ENCODE measurements around the gene TUBA4A.
"Not testable (repeated sequence)": the region's sequence is repeated elsewhere in the genome, so short reads cannot be mapped to it uniquely, and the experiment has no call there.

The TUBA4A gene

GRCh38 chr2:219253753-219254589 is at the start of gene TUBA4A:
Gene TUBA4A, minus strand, starts transcription at chr2:219253918. Its CDS starts 60 bp downstream, at chr2:219253858.
- peak; percentile 58 to 62 for DNase-seq

- DNase-seq: no peak
These were observed 48.8 kb upstream of the TUBA4A start for GRCh38 chr2:219302412-219302968.

GRCh38 chr2:219300022-219300421 is 46.3 kb upstream of the TUBA4A start:
- no peak for DNase-seq

- no peak for DNase-seq
These were observed 45.6 kb upstream of the TUBA4A start for GRCh38 chr2:219299372-219299760.

GRCh38 chr2:219298759-219299371 is 45.1 kb upstream of the TUBA4A start:
- peak; percentile 44 to 56 for DNase-seq

GRCh38 chr2:219297766-219298456 is 44.2 kb upstream of the TUBA4A start:
- no peak for DNase-seq

- no peak for DNase-seq
These were observed 43.1 kb upstream of the TUBA4A start for GRCh38 chr2:219296631-219297391.

- no peak for DNase-seq
These were observed 42.4 kb upstream of the TUBA4A start for GRCh38 chr2:219296142-219296541.

- peak; percentile 58 to 62 for DNase-seq
These were observed 40.9 kb upstream of the TUBA4A start for GRCh38 chr2:219294356-219295351.

- no peak for DNase-seq
These were observed 40.1 kb upstream of the TUBA4A start for GRCh38 chr2:219293736-219294231.

- no peak for DNase-seq
These were observed 38.9 kb upstream of the TUBA4A start for GRCh38 chr2:219292616-219293015.

- no peak for DNase-seq
These were observed 38.3 kb upstream of the TUBA4A start for GRCh38 chr2:219291910-219292490.

GRCh38 chr2:219291394-219291793 is 37.7 kb upstream of the TUBA4A start:
- DNase-seq: no peak

GRCh38 chr2:219290381-219291171 is 36.9 kb upstream of the TUBA4A start:
- no peak for DNase-seq

GRCh38 chr2:219289537-219290361 is 36.0 kb upstream of the TUBA4A start:
- no peak for DNase-seq

- no peak for DNase-seq
These were observed 35.4 kb upstream of the TUBA4A start for GRCh38 chr2:219289195-219289536.

GRCh38 chr2:219287580-219288265 is 34.0 kb upstream of the TUBA4A start:
- no peak for DNase-seq

GRCh38 chr2:219287116-219287440 is 33.4 kb upstream of the TUBA4A start:
- not testable (repeated sequence) for DNase-seq
